ENCODE results near the gene PIK3R6.

The PIK3R6 gene

GRCh38 chr17:8849311-8850041, 18.0 kb downstream of the PIK3R6 start:
- no peak for DNase-seq

GRCh38 chr17:8847891-8848290, 19.6 kb downstream of the PIK3R6 start:
- DNase-seq: no peak

GRCh38 chr17:8846768-8847211, 20.7 kb downstream of the PIK3R6 start:
- DNase-seq: peak in 1 of 2 experiments; percentile 17

- no peak for DNase-seq
Observed at GRCh38 chr17:8844229-8845218, 22.9 kb downstream of the PIK3R6 start.

- DNase-seq: no peak
Observed at GRCh38 chr17:8843344-8843743, 24.1 kb downstream of the PIK3R6 start.

GRCh38 chr17:8841844-8842243, 25.6 kb downstream of the PIK3R6 start:
- no peak for DNase-seq

- DNase-seq: no peak
Observed at GRCh38 chr17:8839410-8839935, 28.0 kb downstream of the PIK3R6 start.

GRCh38 chr17:8838551-8839095, 28.9 kb downstream of the PIK3R6 start:
- no peak for DNase-seq

GRCh38 chr17:8837563-8838075, 29.9 kb downstream of the PIK3R6 start:
- DNase-seq: no peak

GRCh38 chr17:8836821-8837562, 30.5 kb downstream of the PIK3R6 start:
- no peak for DNase-seq

- DNase-seq: no peak
Observed at GRCh38 chr17:8835631-8836364, 31.7 kb downstream of the PIK3R6 start.

GRCh38 chr17:8835106-8835505, 32.4 kb downstream of the PIK3R6 start:
- DNase-seq: no peak

- DNase-seq: peak in 1 of 2 experiments; percentile 44
Observed at GRCh38 chr17:8832711-8833352, 34.6 kb downstream of the PIK3R6 start.

GRCh38 chr17:8831234-8831849, 36.1 kb downstream of the PIK3R6 start:
- no peak for DNase-seq

GRCh38 chr17:8830141-8830540, 37.3 kb downstream of the PIK3R6 start:
- DNase-seq: no peak

GRCh38 chr17:8829036-8829941, 38.2 kb downstream of the PIK3R6 start:
- no peak for DNase-seq

- DNase-seq: no peak
Observed at GRCh38 chr17:8828517-8828875, 39.0 kb downstream of the PIK3R6 start.

- no peak for DNase-seq
Observed at GRCh38 chr17:8826808-8827435, 40.6 kb downstream of the PIK3R6 start.

GRCh38 chr17:8825802-8826201, 41.7 kb downstream of the PIK3R6 start:
- no peak for DNase-seq

Measured in NCI-H526 (cell line).